ENCODE data around the gene ADAMTS14.

Gene ADAMTS14

GRCh38 chr10:70733051-70733450 lies 60.7 kb downstream of the ADAMTS14 start:
- no peak for DNase-seq

- DNase-seq = no peak
Measured at GRCh38 chr10:70735161-70735560, 62.9 kb downstream of the ADAMTS14 start.

- DNase-seq = no peak
Measured at GRCh38 chr10:70736525-70736924, 64.2 kb downstream of the ADAMTS14 start.

GRCh38 chr10:70737250-70737649 lies 64.9 kb downstream of the ADAMTS14 start:
- DNase-seq = no peak

- DNase-seq = no peak
Measured at GRCh38 chr10:70738006-70738760, 65.9 kb downstream of the ADAMTS14 start.

- DNase-seq = no peak
Measured at GRCh38 chr10:70738761-70739121, 66.4 kb downstream of the ADAMTS14 start.

GRCh38 chr10:70740406-70741288 lies 68.3 kb downstream of the ADAMTS14 start:
- no peak for DNase-seq

GRCh38 chr10:70742537-70743429 lies 70.5 kb downstream of the ADAMTS14 start:
- no peak for DNase-seq

- no peak for DNase-seq
Measured at GRCh38 chr10:70743430-70743788, 71.1 kb downstream of the ADAMTS14 start.

- no peak for DNase-seq
Measured at GRCh38 chr10:70743879-70744278, 71.6 kb downstream of the ADAMTS14 start.

- DNase-seq = no peak
Measured at GRCh38 chr10:70744617-70745143, 72.4 kb downstream of the ADAMTS14 start.

GRCh38 chr10:70745555-70745954 lies 73.2 kb downstream of the ADAMTS14 start:
- no peak for DNase-seq

GRCh38 chr10:70747192-70747965 lies 75.1 kb downstream of the ADAMTS14 start:
- DNase-seq = no peak

- no peak for DNase-seq
Measured at GRCh38 chr10:70748305-70748704, 76.0 kb downstream of the ADAMTS14 start.

GRCh38 chr10:70748801-70749573 lies 76.7 kb downstream of the ADAMTS14 start:
- no peak for DNase-seq

GRCh38 chr10:70749756-70750155 lies 77.5 kb downstream of the ADAMTS14 start:
- DNase-seq = no peak

- no peak for DNase-seq
Measured at GRCh38 chr10:70750156-70750703, 77.9 kb downstream of the ADAMTS14 start.

GRCh38 chr10:70751356-70751755 lies 79.0 kb downstream of the ADAMTS14 start:
- no peak for DNase-seq

- DNase-seq = no peak
Measured at GRCh38 chr10:70751991-70752390, 79.7 kb downstream of the ADAMTS14 start.

GRCh38 chr10:70752571-70752970 lies 80.3 kb downstream of the ADAMTS14 start:
- no peak for DNase-seq

Measured in activated CD8-positive, alpha-beta memory T cell treated with anti-CD3 and anti-CD28 coated beads, Interleukin-2, amount 50 U/mL, for 48 hours (primary cell).